Activated naive CD4-positive, alpha-beta T cell treated with anti-CD3 and anti-CD28 coated beads for 36 hours (primary cell): ENCODE results near the gene TLR7. TPM values are rescaled to one million over a fixed set of nuclear protein-coding genes. Genes with fewer than 3 reads are reported as not detected.

Experiments used
- total RNA-seq, 2 experiments: library from RNA; stranded (reverse); gene quantifications; one replicate each; pipeline ENCODE4 v1.2.3, GENCODE V29; 2021

The TLR7 gene
- total RNA-seq, 2 experiments from 2014 or later: 0.07 to 0.21 TPM

Other genes with a start within 250 kb of the TLR7 start
- gene PRPS2, start 75.7 kb upstream of the TLR7 start, total RNA-seq: 100 to 1,000 TPM; 171 to 180 TPM
- not detected for gene TLR8, start 39.5 kb downstream of the TLR7 start, total RNA-seq
- gene TMSB4X, start 108.0 kb downstream of the TLR7 start, total RNA-seq: 1,000 to 10,000 TPM; 5,535 to 5,691 TPM
- gene FAM9C, start 177.5 kb downstream of the TLR7 start, total RNA-seq: not detected